GM03348 (cell line): ENCODE data around the gene ZCCHC2.
A peak's percentile ranks its signal among the peaks of the same experiment; 100 is the strongest.

Experiments
- DNase-seq: peaks from one replicate; pipeline ENCODE4 v3.0.0; 2012; ENCODE audit warnings: low spot score

ZCCHC2 gene

DNA sequence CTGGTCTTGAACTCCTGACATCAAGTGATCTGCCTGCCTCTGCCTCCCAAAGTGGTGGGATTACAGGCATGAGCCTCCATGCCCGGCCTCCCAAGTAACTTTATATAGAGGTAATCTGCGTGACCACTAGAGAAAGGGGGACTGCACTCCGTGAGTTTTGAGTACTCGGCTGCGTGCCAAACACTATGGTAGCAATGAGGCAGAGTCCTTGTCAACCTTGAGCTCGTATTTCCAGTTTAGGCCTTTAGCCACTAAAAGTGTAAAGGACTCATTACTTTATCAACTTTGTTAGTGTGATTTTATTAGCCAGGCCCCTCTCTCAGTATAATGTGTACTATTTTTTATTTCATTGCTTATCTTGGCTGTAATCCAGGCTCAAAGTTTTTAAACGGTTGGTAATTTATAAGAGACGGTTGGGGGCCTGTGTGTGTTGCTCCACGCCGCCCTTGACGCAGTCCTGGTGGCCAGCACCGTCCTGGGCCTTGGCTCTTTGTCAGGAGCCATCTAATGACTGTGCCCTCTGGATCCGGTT lies 56.2 kb downstream of the ZCCHC2 start:
- DNase-seq: no peak

DNA sequence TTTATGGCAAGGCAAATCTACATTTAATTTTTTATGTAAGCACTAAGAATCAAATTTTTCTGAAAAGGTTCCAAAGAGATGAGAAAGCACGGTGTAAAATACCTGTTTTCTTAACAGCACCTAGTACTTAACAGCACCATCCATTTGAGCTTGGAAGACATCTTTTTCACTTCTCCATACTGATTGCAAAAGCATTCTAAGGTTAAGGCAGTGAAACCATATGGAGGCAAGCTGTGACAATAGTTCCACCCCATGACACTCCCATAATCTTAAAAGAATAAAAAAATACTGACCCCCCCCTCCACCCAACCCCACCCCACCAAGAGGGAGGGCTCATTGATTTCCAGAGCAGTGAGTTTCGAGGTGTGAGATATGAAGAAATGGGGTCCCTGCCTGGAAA lies 60.6 kb downstream of the ZCCHC2 start:
- no peak for DNase-seq

DNA sequence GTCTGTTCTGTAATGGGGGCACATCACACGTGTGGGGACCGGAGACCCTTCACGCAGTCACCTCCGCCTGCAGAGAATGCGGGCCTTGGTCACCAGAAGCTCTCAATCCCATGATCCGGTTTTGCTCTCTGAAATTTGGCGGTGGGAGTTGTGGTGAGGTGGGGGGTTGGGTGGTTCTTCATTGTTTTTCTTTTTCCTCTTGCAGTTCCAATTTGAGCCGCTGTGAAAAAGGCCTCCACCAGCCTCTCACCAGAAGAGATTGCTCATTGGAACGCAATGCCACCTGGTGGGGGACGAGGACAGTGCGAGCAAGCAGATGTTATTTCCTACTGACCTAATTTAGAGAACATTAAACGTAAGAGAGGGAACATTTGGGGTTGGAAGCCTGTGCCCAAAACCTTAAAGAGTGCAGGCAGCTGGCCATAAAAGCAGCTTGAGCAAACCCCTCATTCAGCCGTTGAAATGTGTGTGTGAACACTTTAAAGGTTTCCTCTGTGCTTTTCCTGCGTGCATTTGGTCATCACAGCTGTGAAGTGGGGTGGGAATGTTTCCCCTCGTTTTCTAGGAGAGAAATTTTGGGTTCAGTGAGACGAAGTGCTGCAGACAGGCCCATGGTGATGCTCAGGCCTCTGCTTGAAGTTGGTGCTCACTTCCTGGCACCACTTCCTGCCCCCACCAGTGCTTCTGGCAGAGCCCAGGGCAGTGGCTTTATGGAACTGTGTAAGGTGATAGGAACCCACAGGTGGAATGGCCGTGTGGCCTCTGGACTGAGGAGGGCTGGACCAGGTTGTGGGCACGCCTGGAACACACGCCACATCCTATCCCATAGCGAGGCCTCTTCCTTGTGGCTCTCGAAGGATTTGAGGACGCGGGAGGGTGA lies 61.7 kb downstream of the ZCCHC2 start:
- DNase-seq: peak; percentile 93

DNA sequence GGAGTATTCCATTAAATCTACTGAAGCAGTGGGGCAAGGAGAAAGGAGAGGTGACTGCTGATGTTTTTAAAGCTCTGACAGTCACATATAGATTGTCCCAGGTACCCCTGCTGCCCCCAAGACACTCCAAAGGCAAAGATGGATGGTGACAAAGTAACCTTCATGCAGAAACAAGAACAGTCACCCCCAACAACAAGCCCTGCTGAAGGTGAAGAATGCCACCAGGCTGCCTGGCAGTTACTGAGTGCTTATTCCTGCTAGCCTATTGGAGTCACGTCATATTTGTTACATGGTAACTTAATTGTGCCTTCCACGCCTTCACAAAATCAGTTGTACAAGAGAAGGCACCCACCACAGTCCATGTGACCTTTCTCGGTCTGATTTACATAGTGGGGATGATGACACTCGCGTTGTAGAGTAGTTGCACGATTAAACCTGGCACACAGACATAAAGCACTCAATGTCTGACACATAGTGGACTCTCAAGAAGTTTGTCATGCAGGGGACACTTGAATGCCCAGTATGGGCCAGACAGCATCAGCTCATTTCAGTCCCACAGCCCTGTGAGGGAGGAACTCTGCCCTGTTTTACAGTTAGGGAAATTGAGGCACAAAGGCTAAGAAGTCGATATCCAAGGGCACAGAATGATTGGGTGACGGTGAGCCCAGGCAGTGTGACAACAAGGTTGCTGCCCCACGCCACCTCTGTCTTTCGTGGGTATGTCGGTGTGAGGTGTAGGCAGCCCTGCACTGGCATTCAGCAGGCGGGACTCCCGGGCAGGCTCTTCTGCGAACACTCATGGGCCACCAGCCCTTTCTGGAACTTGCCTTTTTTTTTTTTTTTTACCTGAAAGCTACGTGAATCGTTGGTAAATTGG lies 62.7 kb downstream of the ZCCHC2 start:
- DNase-seq: no peak

DNA sequence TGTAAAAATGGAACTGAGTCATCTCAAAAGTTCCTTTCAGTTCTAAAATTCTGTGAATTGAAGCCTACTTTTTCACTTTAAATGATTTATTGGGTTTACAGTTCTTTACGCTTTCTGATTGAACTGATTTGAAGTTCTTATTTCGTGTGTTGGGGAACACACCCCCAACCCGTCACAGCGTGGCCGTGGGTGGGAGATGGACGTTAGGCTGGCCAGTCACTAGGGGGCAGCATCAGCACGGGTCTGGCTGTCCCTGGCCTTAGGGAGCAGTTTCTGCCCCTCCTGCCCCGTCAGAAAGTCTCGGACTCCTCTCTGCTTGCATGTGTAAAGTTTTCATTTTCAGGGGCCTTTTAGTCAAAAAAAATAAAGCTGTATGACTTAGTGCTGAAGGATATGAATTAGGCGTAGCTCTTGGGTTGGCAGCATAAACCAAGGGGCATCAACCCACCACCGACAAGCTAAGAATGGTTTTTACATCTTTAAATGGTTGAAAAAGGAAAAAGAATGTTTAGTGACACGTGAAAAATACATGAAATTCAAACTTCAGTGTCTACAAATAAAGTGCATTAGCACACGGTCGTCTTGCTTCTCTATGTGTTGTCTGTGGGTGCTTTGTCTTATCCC lies 63.4 kb downstream of the ZCCHC2 start:
- peak; percentile 92 for DNase-seq

DNA sequence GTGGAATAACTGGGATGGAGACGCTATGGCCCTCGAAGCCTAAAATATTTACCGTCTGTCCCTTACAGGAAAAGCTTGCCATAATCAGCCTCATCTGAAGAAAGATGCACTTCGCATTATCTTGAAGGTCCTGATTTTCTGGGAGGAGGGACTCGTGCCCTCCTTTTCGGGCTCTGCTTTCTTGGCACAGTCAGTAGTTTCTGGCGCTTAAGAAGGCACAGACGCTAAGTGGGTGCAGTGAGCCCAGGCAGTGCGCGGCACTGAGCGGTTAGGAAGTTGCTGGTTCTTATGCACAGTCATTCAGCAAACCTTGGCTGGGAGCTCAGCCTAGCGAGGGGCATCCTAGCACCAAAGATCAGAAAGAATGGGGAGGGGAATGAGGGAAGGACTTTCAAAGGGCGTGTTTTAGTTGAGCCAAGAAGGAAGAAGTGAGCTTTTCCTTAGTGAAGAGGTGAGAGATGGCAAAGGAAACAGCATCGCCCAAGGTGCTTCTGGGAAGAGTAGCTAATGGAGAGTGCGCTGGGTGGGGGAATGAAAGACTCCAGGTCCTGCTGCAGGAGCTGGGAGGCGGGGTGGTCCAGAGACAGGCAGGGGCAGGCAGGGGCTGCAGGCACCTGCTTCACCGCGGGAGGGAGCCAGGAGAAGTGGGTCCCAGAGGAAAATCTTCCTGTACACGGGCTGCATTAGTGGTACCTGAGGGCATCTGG lies 64.1 kb downstream of the ZCCHC2 start:
- DNase-seq: no peak

DNA sequence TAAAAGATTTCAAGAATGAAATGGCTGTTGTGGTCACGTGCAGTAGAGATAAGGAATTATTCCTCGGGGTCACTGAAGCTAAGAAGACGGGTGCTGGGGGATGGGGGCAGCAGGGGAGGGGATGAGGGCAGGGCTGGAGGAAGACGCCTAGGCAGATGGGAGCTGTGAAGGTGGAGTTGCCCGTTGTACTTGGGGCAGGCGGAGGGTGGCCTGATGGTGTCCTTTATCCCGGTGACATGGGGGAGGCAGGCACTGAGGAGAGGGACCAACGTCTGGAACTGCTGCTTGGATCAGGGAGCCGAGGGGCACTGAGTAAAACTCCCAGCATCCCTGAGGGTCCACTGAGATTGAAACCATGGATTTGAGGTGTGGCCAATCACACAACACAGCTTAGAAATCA lies 64.9 kb downstream of the ZCCHC2 start:
- DNase-seq: no peak

DNA sequence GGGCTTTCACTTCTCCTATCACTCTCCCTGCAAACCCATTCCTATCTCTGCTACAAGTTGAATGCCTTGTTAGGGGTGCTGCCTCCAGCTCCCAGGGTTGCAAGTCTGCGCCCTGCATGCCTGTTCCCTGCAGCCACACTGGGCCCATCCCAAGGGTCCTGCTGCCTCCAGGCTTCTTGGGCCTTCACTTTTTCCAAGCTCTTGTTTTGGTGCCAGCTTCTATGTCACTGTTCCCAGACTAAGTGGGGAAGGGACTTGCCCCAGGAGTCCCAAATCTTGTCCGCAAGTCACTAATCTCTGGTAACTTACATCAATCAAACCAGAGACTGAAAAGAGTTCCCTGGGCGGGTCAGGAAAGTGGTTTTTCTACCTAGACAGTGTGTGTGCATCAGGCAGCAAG lies 65.4 kb downstream of the ZCCHC2 start:
- no peak for DNase-seq

DNA sequence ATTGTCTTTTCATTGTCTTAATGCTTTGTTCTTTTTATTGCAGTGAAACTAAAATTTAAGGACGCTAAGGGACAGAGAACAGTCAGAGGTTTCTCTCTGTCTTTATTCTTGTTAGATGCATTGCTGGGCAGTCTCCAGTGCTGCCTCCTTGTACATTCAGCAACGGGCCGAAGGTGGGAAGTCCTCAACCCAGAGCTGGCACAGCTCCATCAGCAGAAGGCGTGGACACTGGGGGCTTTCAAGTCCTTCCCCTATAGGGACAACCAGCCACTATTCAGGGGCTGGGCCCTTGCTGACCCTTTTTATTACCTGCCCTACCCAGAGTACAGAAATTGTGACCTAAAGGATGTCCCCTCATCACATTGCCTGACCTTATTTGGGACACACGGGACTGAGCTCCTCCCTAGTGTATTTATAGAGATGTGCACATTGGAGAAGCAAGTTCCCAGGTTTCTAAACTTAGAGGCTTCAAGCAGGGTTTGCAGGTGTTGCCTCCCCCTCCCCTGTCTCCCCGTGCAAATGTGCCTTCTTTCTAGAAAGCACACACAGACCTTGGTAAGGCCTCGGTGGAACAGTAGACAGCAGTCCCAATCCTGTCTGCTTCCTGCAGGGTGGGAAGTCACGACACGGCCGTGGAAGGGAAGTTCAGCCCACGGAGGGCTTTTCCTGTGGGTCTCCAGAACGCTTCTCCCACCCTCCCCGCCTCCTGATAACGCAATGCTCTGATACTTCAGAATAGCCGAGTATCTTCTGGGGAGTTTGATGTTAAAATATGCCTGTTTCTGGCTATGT lies 68.2 kb downstream of the ZCCHC2 start:
- DNase-seq: no peak

DNA sequence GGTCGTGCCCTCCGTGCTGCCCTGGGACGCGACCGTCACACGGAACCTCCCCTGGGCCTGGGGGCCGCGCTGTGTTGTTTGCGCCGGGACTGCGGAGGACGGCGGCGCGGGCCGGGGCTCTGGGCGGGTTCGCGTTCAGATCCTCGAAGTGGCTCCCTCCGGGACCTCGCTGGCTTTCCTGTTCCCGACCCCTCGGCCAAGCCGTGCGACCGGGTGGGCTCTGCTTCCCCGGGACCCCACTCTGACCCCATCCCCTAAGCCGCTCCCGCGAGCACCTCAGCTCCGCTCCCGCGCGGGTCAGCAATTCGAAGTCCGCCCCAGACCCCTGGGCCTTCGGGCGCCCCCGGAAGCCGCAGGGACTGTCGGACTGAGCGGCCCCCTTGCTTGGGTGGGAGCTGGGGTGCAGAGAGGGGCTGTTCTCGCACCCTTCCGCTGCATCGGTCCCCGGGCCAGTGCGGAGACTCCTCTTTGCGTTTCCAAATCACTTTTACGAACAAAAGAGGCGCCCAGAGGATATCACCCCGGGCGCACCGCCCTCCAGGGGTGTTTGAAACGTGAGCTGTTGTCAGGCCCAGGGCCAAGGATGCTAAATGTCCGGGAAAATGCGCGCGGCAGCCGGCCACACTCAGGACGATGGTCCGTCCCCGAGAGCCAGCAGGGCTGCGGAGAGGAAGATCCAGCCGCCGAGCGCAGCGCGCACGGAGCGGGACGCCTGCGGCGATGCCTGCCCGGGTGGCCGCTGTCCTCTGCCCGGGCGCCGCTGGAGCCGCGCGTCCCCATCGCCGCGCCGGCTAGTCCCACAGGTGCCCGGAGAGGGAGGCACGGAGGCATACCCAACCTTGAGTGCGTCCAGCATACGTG lies 73.5 kb downstream of the ZCCHC2 start:
- DNase-seq: peak; percentile 57

DNA sequence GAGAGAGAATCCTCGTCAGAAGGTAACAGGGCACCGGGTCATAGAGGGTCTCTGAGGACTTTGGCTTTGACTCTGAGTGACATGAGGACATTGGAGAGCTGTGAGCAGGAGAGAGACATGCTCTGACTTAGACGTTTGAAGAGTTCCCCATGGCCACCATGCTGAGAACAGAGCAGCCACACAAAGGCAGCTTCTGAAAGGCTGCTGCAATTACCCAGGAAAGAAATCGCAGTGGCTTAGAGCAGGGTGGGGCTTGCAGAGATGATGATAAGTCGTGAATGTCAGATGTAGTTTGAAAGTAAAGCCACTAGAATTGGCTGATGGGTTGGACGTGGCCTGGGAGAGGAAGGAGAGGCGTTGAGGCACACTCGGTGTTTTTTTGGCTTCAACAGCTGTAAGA lies 79.0 kb downstream of the ZCCHC2 start:
- no peak for DNase-seq

DNA sequence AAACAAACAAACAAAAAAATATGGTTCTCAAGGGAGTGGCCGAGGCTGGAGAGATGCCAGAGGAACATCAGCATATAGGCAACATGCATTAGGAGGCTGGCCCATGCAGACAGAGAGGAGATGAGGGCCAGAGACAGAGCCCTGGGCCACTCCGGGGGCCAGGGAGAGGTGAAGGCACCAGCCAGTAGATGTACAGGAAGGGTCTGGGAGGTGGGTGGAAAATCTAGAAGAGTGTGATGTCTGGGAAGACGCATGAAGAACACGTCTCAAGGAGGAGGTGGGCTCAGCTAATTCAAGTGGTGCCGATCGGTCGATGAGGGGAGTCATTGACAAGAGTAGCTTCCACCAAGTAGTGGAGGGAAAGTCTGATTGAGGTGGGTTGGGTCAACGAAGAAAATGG lies 79.9 kb downstream of the ZCCHC2 start:
- no peak for DNase-seq

DNA sequence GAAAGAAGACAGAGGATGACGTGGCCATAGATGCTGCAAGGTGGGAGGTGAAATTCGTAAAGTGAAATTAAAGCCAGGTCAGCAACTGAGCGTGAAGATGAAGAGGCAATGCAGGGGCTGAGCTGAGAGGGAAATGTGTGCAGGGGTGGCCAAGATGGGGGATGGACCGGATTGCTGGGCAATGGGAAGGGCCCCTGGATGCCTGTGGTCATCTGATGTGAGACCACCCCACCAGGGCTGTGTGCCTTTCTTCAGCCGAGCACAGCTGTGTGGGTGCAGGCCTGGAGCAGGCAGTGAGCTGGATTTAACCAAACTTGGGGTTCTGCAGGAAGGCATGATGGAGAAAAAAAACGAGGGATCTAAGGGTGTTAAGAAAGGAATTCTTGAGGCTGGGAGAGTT lies 80.4 kb downstream of the ZCCHC2 start:
- no peak for DNase-seq

DNA sequence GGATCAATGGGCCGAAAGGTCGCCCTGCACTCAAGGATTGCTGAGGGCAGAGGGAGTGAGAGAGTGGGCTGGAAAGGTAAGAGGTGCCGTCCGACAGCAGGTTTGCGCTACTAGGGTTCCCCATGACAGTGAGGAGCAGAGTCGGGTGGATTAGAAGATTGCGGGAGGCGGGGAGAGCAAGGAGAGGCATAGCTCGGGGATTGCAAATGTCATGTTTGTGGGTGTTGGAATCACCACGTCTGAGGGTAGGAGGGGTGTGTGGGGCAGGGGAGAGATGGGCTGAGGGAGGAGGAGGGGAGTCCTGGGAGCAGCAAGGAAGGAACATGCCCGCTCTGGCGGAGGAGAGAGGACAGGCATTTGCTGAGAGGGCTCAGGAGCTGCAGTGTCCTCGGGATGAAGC lies 81.2 kb downstream of the ZCCHC2 start:
- DNase-seq: no peak

DNA sequence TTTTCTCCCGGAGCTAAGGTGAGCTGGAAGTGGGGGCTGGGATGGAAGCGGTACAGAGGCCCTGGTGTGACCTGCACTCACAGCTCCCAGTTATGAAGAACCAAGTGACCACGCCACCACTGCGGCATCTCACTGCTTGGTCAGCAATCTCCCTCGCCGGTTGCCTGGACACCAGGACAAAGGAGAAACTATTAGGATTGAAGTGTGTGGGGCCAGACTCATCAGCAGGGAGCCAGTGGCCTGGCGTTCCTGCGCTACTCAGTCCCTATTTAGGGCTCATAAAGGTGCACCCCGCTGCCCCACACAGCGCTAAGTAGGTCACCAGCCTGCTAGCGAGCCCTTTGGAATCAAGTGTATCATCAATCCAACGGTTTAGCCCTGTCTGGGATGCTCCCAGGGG lies 82.9 kb downstream of the ZCCHC2 start:
- no peak for DNase-seq

DNA sequence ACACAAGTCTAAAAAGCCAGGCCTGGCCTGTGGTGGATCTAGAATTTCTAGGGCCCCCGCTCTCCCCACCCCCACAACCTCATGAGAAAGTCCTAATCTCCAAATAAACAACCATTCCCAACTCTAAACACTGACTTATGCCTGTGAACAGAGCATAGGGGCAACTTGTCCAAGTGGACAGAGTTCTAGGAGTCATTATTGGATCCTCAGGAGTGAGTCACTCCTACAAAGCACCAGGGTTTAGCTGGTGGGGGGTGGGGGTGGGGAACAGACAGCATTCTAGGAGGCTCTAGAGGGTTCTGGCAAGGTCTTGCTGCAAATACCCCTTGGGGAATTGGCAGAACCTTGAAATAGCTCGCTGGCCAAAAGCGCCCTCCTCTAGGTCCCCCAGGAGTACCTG lies 83.3 kb downstream of the ZCCHC2 start:
- peak; percentile 35 for DNase-seq

DNA sequence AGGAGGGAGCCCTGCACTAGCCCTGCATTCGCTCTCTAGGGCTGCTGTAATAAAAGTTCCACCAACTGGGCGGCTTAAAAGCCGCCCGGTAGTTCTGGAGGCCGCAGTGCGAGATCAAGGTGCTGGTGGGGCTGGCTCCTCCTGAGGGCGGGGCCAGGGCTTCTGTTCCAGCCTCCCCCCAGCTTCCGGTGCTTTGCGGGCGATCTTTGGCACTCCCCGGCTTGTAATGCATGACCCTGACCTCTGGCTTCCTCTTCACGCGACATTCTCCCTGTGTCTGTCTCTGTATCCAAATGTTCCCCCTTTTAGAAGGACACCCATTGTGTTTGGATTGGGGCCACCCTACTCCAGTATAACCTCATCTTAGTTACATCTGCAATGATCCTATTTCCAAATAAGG lies 84.5 kb downstream of the ZCCHC2 start:
- DNase-seq: no peak

DNA sequence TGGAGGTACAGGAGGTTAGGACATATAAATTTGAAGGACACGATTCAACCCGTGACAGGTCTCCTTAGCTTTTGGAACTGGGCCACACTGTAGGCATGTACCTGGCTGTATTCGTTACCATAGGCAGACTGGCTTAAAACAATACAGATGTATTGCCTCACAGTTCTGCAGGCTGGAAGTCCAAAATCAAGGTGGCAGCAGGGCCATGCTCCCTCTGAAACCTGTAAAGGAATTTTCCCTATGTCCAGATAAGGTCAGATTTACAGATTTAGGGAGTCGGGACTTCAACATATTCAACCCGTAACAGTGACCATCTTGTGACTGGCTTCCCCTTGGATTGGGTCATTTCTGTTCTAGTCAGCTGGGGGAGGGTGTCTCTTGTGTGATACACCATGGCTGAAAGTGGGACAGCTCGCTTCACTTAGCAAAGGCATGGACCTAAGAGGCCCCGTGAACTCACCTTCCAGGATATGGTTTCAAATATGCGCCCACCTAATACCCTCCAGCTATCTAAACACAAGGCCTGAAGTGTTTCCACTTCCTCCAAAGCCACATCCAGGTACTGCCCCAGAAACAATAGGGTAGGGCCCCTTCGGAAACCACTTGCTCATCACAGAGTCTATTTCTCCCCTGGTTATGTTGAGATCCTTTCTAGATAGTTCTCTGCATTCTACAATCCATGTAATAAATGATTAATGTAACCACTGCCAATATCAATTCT lies 85.0 kb downstream of the ZCCHC2 start:
- no peak for DNase-seq

DNA sequence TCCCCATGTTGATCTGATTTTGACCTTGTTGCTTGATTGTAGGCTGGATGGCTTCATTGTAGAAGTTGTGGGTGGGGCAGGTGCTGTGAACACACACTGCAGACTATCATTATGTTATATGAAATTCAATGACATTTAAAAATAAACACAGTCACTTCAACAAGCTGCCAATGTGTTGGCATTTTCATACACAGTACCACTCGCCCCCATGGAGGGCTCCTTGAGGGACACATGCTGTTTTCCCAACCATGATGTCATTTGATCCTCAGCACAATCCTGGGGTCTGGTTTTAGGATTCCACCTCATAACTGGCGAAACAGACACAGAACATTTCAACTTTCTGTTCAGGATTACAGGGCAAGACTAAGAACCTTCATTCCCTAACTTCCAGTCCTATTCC lies 86.9 kb downstream of the ZCCHC2 start:
- no peak for DNase-seq

DNA sequence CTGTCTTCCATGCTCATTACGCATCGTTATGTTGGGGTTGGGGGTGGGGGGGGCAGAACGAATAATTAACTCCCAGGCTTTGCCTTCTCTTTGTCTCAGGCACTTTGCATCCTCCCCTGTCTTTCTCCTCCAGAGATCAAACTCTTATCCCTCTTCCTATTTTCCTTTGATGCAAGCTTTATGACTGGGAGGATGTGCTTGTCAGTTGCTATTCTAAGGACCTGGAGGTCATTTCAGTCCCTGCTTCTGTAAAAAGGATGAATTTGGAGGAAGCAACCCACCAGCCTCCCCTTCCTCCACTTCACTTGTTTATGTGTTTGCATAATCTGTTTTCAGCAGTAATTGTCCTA lies 87.5 kb downstream of the ZCCHC2 start:
- DNase-seq: no peak
